Stimulated activated CD8-positive, alpha-beta memory T cell treated with anti-CD3 and anti-CD28 coated beads, Interleukin-7, amount 100 ng/mL, for 1 hour (primary cell): ENCODE data around the gene TECTA.

Source experiments
- DNase-seq, 2 donors: peaks; one replicate each; pipeline ENCODE4 v3.0.0-alpha.2; 2020; ENCODE audit warnings: low read depth in 2 of 2

The TECTA gene, protein sequence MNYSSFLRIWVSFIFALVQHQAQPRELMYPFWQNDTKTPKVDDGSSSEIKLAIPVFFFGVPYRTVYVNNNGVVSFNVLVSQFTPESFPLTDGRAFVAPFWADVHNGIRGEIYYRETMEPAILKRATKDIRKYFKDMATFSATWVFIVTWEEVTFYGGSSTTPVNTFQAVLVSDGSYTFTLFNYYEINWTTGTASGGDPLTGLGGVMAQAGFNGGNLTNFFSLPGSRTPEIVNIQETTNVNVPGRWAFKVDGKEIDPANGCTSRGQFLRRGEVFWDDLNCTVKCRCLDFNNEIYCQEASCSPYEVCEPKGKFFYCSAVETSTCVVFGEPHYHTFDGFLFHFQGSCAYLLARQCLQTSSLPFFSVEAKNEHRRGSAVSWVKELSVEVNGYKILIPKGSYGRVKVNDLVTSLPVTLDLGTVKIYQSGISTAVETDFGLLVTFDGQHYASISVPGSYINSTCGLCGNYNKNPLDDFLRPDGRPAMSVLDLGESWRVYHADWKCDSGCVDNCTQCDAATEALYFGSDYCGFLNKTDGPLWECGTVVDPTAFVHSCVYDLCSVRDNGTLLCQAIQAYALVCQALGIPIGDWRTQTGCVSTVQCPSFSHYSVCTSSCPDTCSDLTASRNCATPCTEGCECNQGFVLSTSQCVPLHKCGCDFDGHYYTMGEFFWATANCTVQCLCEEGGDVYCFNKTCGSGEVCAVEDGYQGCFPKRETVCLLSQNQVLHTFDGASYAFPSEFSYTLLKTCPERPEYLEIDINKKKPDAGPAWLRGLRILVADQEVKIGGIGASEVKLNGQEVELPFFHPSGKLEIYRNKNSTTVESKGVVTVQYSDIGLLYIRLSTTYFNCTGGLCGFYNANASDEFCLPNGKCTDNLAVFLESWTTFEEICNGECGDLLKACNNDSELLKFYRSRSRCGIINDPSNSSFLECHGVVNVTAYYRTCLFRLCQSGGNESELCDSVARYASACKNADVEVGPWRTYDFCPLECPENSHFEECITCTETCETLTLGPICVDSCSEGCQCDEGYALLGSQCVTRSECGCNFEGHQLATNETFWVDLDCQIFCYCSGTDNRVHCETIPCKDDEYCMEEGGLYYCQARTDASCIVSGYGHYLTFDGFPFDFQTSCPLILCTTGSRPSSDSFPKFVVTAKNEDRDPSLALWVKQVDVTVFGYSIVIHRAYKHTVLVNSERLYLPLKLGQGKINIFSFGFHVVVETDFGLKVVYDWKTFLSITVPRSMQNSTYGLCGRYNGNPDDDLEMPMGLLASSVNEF (N-terminal part only)

DNA sequence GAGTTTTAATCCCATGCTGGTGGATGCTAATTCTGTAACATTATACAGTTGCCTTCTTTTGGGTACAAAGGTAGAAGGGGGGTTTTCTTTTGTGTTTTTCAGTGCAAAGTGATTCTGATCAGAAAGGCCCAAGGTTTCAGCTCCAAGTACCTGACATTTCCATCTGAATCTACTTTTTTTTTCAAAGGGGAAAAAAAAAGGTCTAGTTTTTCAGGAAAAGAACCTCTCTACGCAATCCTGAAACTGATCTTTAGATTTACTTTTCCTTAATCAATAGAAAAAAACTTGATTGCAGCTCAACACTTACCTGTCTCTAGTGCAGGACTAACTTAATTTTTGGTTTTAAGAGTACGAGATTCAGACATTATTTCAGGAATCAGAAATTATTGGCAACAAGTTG lies at the start of gene TECTA:
TECTA (plus strand) TSS at position 301 of the 400 bp plus-strand sequence. CDS start 1,423 bp downstream, outside the sequence.
- DNase-seq = no peak

DNA sequence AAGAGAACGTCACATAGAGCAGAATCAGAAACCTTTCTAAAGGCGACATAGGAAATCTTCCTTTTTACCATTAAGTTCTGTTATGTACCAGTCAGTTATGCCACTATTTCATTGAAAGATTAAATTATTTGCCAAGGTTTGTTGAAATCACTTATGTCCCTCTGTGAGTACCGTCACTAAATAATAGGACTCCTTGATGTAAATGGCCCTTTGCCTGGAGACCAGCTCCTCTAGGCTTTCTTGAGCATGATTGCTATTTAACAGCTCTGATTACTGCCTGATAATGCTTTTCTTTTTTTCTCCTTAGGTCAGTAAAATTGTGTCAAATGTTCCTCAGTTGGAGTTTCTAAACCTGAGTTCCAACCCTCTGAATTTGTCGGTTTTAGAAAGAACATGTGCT lies 47.8 kb upstream of the TECTA start:
- DNase-seq = no peak

DNA sequence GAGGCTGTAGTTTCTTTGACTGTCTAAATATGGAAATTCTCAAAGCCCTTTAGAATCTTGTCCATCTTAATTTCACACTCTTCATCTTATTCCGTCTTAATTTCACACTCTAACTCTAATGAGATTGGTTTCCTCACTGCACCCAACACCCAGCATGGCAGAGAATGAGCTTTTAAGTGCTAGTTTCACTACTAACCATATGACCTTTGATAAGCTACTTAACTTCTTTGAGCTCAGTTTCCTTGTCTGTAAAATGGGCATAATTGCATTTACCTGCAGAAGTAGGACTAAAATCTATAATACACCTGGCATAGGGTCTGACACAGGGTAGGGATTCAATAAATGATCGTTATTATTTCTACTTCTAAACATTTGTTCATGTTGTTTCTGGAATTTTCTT lies 46.8 kb upstream of the TECTA start:
- DNase-seq = no peak

DNA sequence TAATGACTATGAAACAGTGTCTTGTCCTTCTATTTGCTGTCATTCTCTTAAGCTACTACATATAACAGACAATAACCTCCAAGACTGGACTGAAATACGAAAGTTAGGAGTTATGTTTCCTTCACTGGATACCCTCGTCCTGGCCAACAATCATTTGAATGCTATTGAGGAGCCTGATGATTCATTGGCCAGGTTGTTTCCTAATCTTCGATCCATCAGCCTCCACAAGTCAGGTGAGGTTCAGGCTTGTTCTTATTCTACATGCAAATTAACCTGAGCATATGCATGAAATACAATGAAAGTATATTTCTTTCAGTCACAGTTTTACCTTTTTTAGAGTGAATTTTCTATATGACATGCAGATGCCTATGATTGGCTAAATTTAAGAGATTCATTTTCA lies 46.0 kb upstream of the TECTA start:
- no peak for DNase-seq

DNA sequence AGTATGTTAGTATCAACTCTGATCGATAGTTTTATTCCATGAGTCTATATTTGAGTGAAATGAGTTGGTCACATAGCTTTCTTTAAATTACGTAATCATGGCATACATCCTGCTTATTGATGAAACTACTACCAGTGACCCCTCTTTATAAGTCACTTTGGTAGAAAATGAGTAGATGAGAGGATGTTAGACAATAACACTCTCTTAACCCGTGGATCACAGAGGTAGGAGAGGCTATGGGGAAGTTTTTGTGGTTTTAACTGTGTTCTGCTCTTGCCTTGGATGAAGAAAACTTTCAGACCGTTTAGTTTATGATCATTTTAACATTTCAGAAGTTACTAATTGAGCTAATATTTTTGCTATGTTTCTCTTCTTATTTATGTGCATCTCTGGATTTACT lies 43.1 kb upstream of the TECTA start:
- no peak for DNase-seq

DNA sequence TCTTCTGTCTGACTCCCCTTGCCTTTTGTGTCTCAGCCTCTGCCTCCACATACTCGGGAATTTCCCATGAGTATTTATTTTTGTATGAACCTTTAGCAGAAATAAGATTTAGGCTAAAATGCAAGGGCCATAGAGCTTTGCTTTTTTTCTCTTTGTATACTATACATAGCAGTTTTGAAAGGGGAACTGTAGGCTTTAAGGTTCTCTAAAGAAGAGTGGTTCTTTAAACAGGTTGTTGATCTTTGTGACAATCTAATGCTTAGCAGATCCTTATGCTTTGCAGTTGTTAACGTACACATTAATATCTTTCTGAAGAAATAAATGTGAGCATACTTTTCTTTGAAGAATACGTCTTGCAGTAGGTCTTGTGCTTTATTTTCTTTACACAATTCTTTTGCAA lies 42.1 kb upstream of the TECTA start:
- DNase-seq = no peak

DNA sequence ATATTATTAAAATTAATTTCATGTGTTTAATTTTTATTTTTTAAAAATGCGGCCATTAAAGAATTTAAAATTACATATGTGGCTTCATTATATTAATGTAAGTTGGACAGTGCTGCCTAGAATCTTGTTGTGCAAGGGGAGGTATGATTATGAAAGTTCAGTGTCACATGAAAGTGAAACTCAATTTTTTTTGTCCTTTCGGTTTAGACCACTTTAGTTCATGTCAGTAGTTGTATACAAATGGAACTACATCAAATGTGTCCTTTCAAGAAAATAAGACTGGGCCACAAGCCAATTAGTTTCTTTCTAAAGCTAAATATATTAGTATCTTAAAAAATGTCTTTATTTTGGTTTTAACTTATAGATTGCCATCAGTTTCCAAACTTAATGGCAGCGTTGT lies 41.4 kb upstream of the TECTA start:
- DNase-seq = no peak

DNA sequence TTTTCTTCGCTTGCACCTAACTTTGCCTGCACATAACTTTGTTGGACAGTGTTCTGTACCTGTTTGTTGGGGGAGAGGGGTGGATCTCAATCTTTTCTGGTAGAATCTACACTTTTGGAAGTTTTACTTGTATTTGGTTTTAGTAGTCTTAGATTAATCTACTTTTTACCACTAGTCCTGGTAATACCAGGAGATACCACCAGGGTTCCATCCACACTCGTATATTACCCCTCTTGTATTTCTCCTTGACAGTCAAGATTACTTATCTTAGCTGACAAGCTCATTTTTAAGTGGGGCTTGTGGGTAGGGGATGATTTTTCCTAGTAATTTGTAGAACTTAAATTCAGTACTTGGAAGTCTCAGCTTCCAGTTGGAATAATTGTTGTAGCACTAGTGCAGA lies 37.3 kb upstream of the TECTA start:
- DNase-seq = no peak

DNA sequence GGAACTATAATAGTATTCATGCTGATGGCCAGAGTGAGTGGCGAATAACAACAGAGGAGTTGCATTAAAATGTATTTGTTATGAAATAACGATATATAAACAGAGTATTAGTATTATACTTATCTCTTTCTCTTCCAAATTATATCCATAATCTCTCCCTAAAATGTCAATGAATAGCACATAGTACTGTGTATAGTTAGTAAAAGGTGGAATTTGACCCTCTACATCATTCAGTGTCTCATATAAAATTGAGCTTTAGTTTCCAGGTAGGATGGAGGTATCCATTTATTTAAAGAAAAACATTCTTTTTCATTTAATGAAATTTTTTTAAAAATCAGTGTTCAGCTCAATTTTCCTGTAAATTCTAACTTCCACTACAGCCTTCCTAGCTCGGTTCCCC lies 34.4 kb upstream of the TECTA start:
- no peak for DNase-seq

DNA sequence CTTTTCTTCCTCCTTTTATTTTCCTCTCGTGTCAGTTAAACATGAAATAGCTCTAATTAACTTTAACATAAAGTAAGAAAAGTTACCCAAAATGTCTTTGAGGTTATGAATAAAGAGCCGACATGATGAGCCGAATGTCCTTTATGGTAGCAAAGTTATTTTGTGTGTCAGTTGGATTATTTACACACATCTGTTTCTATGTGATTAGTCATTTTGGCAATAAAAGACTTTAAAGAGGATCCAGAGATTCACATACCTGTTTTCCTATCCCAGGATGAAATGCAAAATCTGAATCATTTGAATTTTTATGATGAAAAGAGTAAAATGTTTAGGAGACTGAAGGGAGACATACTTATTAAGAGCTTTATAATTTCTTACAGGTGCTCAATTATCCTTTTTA lies 34.0 kb upstream of the TECTA start:
- DNase-seq = no peak

DNA sequence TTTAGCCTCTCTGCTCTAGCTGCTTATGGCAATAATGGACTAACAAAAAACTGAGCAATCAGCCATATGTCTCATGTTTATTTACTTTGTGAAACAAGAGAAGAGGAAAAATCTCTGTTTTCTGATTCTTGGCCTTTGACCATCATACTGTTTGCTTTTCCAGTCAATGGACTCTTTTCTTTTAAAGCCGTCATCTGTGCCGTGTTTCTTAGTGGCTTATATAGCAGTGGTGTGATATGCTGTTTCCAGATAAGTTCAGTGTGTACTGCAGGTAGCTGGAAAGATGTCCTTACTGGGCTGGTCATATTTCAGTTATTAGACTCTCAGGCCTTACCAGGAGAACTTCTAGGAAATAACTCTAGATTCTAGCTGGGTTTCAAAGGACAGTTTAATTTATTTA lies 33.6 kb upstream of the TECTA start:
- DNase-seq = no peak

DNA sequence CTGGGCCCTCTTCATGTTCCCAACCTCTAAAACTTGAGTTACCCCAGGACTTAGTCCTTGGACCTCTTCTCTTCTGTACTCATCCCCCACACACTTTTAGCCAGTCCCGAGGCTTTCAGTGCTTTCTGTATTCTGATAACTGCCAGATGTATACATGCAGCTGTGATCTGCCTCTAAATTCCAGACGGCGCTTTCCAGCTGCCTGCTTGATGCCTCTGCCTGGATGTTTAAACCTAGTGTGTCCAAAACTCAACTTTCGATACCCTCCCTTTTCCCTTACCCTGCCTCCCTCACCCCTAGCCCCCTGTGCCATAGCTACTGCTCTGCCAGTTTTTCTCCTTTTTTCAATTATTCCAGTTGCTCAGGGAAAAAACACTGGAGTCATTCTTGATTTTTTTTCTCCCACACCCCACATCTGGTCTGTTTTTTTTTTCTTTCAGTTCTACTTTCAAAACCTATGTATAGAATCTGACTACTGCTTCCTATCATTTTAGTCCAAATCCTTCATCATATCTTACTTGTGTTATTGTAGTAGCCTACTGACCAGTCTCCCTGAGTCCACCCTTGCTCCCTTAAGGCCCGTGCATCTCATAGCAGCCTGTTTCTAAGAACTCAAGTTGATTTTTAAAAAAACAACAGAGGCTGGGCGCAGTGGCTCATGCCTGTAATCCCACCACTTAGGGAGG lies 32.9 kb upstream of the TECTA start:
- DNase-seq = no peak

DNA sequence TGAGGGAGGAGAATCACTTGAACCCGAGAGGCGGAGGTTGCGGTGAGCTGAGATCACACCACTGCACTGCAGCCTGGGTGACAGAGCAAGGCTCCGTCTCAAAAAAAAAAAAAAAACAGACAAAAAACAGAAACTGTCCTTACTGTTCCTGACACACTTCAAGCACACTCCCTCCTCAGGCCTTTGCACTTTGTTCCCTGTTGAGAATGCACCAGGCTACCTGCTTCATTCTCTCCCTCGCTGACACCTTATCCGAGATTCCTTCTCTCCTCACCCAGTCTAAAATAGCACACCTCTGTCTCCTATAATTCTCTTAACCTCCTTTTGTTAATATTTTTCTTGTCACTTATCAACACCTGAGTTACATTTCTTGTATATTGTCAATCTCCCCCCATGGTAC lies 32.3 kb upstream of the TECTA start:
- no peak for DNase-seq

DNA sequence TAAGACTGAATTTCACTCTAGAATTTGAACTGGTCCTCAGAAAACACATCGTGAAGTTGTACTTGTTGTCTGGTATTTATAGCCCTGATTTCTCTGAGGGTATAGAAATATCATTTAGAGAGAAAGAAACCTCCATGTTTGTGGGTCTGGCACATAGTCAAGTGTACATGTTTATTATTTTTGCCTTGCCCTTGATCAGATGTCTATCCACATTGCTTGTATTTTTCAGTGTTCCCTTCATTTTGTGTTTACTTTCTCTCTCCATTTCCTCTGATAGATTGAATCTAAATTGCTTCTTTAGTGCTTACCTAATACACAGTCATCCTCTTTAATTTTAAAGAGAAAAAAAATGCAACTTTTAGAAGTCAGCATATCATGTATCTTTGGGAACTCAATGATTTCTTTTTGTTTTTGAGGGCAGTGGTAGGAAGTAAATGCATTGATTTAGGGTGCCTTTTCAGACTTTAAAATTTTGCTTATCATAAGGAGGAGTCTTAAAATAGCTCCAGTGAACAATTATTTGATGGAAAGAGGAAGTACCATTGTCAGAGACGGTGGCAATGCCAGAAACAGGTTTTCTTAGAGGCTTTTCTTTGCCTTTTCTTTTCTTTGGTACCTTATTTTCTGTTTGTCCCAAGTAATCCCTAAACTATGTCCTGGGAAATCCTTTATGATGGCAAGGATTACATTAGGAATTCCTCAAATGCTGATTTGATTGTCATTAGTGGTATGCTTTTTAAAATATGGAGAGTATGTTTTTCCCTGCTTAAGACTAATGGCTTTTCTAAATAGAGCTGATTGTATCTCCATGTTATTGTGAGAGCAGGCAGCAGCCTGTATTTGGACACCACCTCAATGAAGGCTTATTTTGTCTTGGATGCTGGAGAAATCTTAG lies 29.8 kb upstream of the TECTA start:
- no peak for DNase-seq

DNA sequence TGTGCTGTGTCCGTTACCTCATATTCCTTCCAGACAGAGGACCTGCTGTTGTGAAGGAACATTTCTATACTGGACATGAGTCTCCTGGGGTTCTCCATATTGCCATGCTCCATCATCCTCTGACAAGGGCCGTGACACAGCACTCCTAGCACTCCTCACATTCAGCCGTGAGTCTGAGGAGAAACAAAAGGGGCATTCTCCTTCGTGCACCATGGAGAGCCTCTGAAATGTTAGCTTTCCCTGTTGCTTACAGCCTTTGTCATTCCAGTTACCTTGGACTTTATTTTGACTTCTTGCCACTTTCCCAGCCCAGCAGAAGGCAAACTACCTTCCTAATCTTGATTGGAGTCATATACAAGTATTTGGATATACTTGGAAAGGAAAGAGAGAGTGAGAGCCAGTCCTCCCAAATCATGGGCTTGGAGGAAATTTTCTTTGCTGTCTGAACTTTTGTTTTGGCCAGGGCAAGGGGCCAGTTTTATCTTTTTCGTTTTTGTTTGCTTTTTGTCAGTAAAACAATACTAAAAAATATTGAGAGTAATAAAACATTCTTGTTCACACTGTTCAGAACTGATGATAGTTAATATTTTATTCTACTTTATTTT lies 29.1 kb upstream of the TECTA start:
- DNase-seq = no peak

DNA sequence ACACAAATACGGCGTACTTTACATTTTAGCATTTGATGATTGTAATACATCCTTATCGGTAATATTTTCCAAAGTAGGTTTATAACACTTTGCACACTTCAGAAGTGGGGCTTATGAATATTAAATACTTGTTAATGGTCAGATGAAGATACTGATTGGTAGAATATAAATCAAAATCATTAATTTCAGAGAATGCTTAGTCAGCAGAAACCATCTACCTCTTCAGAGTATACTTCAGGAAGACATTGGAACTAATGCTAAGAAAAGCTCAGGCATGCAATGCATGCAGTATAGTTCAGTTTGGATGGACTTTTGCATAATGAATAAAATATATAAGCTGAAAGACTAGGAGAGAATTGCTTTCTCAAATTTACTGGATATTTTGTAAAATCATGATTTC lies 19.7 kb upstream of the TECTA start:
- DNase-seq = no peak

DNA sequence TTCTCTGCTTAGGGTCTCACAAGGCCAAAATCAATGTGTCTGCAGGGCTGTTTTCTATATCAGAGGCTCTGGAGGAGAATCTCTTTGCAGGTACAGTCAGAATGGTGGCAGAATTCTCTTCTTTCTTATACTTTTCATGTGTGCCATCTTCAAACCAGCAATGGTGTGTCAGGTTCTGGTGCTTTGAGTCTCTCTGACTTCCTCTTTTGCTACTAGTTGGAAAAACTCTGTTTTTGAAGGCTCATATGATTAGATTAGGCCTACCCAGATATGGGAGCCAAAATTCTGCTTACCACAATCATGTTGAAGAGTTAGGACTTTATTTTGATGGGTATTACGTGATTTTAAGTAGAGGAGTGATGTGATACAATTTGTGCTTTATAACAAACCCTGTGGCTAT lies 18.8 kb upstream of the TECTA start:
- no peak for DNase-seq

DNA sequence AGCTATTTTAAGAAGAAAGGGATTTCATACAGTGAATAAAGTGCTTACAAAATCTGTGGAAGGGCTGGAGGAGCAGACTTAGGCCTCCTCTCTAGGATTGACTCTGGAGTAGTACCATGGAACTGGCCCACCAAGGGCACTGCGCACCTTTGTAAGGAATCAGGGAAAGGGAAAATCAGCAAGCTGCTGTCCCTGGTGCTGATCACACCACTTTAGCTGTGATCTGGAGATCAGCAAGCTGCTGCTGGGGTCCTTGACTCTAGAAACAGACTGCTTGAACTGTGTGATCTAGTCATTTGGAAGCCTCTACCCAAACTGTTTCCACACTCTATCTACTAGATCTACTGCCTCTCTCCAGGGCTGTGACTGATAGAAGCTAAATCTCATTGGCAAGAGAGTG lies 18.4 kb upstream of the TECTA start:
- no peak for DNase-seq

DNA sequence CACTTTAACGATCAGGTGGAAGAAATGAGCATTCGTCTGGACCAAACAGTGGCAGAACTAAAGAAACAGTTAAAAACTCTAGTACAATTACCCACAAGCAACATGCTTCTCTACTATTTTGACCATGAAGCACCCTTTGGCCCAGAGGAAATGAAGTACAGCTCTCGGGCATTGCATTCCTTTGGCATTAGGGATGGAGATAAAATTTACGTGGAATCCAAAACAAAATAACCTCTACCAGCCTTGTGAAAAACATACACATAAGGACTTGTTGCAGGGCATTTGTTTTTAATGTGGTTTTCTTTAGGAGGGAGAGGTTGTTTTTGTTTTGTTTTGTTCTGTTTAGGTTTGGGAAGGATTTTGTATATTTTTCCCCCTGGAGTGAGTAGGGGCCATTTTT lies 14.2 kb upstream of the TECTA start:
- no peak for DNase-seq

DNA sequence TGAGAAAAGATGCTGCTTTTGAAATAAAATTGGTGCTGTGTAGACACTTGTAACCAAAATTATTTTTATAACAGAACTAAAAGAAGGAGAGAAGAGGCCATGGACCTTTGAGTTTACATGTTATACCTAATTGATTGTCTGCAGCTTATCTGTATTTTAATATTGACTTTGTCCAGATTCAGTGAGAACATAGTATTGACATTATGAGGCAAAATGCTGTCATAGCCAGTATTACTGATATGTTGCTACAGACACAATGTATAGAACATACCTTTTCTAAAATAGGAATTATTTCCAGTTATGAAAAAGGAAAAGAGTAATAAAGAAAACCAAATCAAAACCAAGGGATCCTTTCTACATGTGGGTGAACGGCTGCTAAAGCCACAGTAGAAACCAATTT lies 11.5 kb upstream of the TECTA start:
- DNase-seq = no peak
